Neural cell (in vitro differentiated cells): Measurements from ENCODE around the gene CEBPA. TPM values are rescaled to one million over a fixed set of nuclear protein-coding genes. Genes with fewer than 3 reads are reported as not detected.

Experiments
- H2AFZ ChIP-seq: fragments of 200-600, 300-800 bp; sonication (generic), shearing (Covaris generic); 2 replicates; pipeline ENCODE4 v1.6.0; 2014; ENCODE audit warnings: low read depth, mild to moderate bottlenecking, antibody characterized with exemption, low read length, moderate library complexity
- H3F3A ChIP-seq: fragments of 200-600 bp; shearing (Covaris generic); 2 replicates; pipeline ENCODE4 v1.6.1; 2016; ENCODE audit warnings: mild to moderate bottlenecking, moderate library complexity, mixed read lengths, antibody characterized with exemption, low read length; ENCODE audit not compliant: insufficient read depth, poor library complexity, severe bottlenecking
- H3K27ac ChIP-seq: fragments of 200-600, 300-800 bp; sonication (generic), shearing (Covaris generic); 2 replicates; pipeline ENCODE4 v1.5.1; 2014; ENCODE audit warnings: mild to moderate bottlenecking, low read length, moderate library complexity
- H3K27me3 ChIP-seq: fragments of 300-800, 200-600 bp; sonication (generic), shearing (Covaris generic); 2 replicates; pipeline ENCODE4 v1.6.0; 2014; ENCODE audit warnings: mild to moderate bottlenecking, low read depth, low read length, moderate library complexity; ENCODE audit not compliant: insufficient read depth
- H3K36me3 ChIP-seq: fragments of 300-800, 200-600 bp; sonication (generic), shearing (Covaris generic); 2 replicates; pipeline ENCODE4 v1.5.1; 2014; ENCODE audit warnings: mild to moderate bottlenecking, antibody characterized with exemption, low read length, moderate library complexity; ENCODE audit not compliant: insufficient read depth
- H3K4me2 ChIP-seq: fragments of 300-800, 200-600 bp; sonication (generic), shearing (Covaris generic); 2 replicates; pipeline ENCODE4 v1.6.0; 2014; ENCODE audit warnings: mild to moderate bottlenecking, low read length
- H3K4me3 ChIP-seq: fragments of 300-800, 200-600 bp; sonication (generic), shearing (Covaris generic); 2 replicates; pipeline ENCODE4 v1.5.1; 2014; ENCODE audit warnings: mild to moderate bottlenecking, low read length, moderate library complexity
- H3K79me2 ChIP-seq: fragments of 200-600 bp; shearing (Covaris generic); replicated peaks from 2 replicates; pipeline ENCODE4 v1.6.0; 2014; ENCODE audit warnings: mild to moderate bottlenecking, low read length, moderate library complexity; ENCODE audit not compliant: insufficient read depth
- H3K9ac ChIP-seq: fragments of 300-800, 200-600 bp; sonication (generic), shearing (Covaris generic); 2 replicates; pipeline ENCODE4 v1.6.1; 2016; ENCODE audit warnings: mild to moderate bottlenecking, low read length, mixed read lengths
- H3K9me2 ChIP-seq: fragments of 200-600 bp; shearing (Covaris generic); 2 replicates; pipeline ENCODE4 v1.6.1; 2016; ENCODE audit warnings: mild to moderate bottlenecking, low read length, mixed read lengths; ENCODE audit not compliant: insufficient read depth
- H3K9me3 ChIP-seq: fragments of 200-600, 300-800 bp; sonication (generic), shearing (Covaris generic); 2 replicates; pipeline ENCODE4 v1.6.1; 2016; ENCODE audit warnings: mild to moderate bottlenecking, mixed run types, low read length, moderate library complexity, mixed read lengths
- H4K20me1 ChIP-seq: fragments of 200-600 bp; shearing (Covaris generic); 2 replicates; pipeline ENCODE4 v1.6.1; 2016; ENCODE audit warnings: mild to moderate bottlenecking, mixed run types; ENCODE audit not compliant: insufficient read depth
- EP300 ChIP-seq: fragments of 450-650 bp; conservative IDR thresholded peaks from 2 replicates; pipeline ENCODE4 v1.6.1; 2014; ENCODE audit warnings: antibody characterized with exemption, mild to moderate bottlenecking, moderate library complexity; ENCODE audit not compliant: poor library complexity, severe bottlenecking
- EZH2 ChIP-seq: fragments of 200-600, 300-800 bp; shearing (Covaris generic), sonication (generic); IDR thresholded peaks from 2 replicates; pipeline ENCODE4 v1.6.1; 2014; ENCODE audit warnings: antibody characterized with exemption, low read length, borderline replicate concordance, mild to moderate bottlenecking; ENCODE audit not compliant: insufficient read depth, poor library complexity, severe bottlenecking
- MXI1 ChIP-seq: fragments of 450-650 bp; conservative IDR thresholded peaks from 2 replicates; pipeline ENCODE4 v1.6.1; 2014; ENCODE audit warnings: antibody characterized with exemption, mild to moderate bottlenecking; ENCODE audit not compliant: poor library complexity, severe bottlenecking
- POLR2AphosphoS5 ChIP-seq: IDR thresholded peaks from 2 replicates; pipeline ENCODE4 v1.6.1; 2012
- RAD21 ChIP-seq: fragments of 450-650 bp; conservative IDR thresholded peaks from 2 replicates; pipeline ENCODE4 v1.6.1; 2014; ENCODE audit warnings: antibody characterized with exemption, mild to moderate bottlenecking, moderate library complexity
- SMC3 ChIP-seq: fragments of 450-650 bp; conservative IDR thresholded peaks from 2 replicates; pipeline ENCODE4 v1.6.1; 2014; ENCODE audit warnings: antibody characterized with exemption, mild to moderate bottlenecking, moderate library complexity; ENCODE audit not compliant: poor library complexity
- TAF1 ChIP-seq: IDR thresholded peaks from 2 replicates; pipeline ENCODE4 v1.6.1; 2012; ENCODE audit warnings: low read depth
- polyA plus RNA-seq: library from polyadenylated mRNA; depleted of rRNA; stranded (reverse); fragments of >200 nt; gene quantifications from 2 replicates; pipeline ENCODE4 v1.2.3, GENCODE V29; 2014
- TF ChIP-seq, protein P1 (sequence below): IDR thresholded peaks from 2 replicates; pipeline ENCODE4 v1.6.1; 2012; ENCODE audit warnings: borderline replicate concordance
- TF ChIP-seq, protein P2 (sequence below): fragments of 450-650 bp; IDR thresholded peaks from 2 replicates; pipeline ENCODE4 v1.5.1; 2014; ENCODE audit warnings: antibody characterized with exemption, mild to moderate bottlenecking, moderate library complexity; ENCODE audit not compliant: poor library complexity, severe bottlenecking

The CEBPA gene
- polyA plus RNA-seq, 1 donor from 2014 or later: 2.6 TPM

DNA sequence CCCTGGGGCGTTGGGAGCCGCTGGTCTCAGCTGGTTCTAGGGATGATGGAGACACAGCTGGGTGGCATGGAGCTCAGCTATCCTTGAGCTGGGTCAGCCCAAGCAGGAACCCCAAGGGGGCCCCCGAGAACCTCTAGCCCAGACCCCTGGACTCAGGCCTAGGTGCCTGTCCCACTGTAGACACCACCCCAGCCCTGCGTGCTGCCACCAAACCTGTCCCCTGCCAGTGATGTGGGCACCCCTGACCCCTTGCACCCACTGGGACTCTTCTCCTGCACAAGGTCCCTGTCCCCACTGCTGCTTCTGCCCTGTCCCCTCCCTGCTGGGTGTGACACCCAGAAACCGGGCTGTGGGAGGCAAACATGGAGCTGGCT lies 26.8 kb downstream of the CEBPA start:
- Histone ChIP-seq H3K4me3 (no peak overlapping the region), H3K27me3 (no peaks in the 10 kb centered on the region), H3K27ac (no peak overlapping the region), H3K9me3 (no peaks in the 10 kb centered on the region), H3K9me2 (no peaks in the 10 kb centered on the region), H3K9ac (no peak overlapping the region), H3K36me3 (no peaks in the 10 kb centered on the region), H3K4me2 (no peak overlapping the region), H2AFZ (no peak overlapping the region), H3F3A (no peaks in the 10 kb centered on the region), H3K79me2 (no peaks in the 10 kb centered on the region), H4K20me1 (no peaks in the 10 kb centered on the region)
- TF ChIP-seq SMC3: no peak
- no peak for TF ChIP-seq RAD21
- TF ChIP-seq TAF1: no peak
- TF ChIP-seq, protein P1, sequence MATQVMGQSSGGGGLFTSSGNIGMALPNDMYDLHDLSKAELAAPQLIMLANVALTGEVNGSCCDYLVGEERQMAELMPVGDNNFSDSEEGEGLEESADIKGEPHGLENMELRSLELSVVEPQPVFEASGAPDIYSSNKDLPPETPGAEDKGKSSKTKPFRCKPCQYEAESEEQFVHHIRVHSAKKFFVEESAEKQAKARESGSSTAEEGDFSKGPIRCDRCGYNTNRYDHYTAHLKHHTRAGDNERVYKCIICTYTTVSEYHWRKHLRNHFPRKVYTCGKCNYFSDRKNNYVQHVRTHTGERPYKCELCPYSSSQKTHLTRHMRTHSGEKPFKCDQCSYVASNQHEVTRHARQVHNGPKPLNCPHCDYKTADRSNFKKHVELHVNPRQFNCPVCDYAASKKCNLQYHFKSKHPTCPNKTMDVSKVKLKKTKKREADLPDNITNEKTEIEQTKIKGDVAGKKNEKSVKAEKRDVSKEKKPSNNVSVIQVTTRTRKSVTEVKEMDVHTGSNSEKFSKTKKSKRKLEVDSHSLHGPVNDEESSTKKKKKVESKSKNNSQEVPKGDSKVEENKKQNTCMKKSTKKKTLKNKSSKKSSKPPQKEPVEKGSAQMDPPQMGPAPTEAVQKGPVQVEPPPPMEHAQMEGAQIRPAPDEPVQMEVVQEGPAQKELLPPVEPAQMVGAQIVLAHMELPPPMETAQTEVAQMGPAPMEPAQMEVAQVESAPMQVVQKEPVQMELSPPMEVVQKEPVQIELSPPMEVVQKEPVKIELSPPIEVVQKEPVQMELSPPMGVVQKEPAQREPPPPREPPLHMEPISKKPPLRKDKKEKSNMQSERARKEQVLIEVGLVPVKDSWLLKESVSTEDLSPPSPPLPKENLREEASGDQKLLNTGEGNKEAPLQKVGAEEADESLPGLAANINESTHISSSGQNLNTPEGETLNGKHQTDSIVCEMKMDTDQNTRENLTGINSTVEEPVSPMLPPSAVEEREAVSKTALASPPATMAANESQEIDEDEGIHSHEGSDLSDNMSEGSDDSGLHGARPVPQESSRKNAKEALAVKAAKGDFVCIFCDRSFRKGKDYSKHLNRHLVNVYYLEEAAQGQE: no peak
- TF ChIP-seq POLR2AphosphoS5: no peak
- no peak for TF ChIP-seq EP300
- TF ChIP-seq, protein P2, sequence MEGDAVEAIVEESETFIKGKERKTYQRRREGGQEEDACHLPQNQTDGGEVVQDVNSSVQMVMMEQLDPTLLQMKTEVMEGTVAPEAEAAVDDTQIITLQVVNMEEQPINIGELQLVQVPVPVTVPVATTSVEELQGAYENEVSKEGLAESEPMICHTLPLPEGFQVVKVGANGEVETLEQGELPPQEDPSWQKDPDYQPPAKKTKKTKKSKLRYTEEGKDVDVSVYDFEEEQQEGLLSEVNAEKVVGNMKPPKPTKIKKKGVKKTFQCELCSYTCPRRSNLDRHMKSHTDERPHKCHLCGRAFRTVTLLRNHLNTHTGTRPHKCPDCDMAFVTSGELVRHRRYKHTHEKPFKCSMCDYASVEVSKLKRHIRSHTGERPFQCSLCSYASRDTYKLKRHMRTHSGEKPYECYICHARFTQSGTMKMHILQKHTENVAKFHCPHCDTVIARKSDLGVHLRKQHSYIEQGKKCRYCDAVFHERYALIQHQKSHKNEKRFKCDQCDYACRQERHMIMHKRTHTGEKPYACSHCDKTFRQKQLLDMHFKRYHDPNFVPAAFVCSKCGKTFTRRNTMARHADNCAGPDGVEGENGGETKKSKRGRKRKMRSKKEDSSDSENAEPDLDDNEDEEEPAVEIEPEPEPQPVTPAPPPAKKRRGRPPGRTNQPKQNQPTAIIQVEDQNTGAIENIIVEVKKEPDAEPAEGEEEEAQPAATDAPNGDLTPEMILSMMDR: no peak
- TF ChIP-seq EZH2: no peak

DNA sequence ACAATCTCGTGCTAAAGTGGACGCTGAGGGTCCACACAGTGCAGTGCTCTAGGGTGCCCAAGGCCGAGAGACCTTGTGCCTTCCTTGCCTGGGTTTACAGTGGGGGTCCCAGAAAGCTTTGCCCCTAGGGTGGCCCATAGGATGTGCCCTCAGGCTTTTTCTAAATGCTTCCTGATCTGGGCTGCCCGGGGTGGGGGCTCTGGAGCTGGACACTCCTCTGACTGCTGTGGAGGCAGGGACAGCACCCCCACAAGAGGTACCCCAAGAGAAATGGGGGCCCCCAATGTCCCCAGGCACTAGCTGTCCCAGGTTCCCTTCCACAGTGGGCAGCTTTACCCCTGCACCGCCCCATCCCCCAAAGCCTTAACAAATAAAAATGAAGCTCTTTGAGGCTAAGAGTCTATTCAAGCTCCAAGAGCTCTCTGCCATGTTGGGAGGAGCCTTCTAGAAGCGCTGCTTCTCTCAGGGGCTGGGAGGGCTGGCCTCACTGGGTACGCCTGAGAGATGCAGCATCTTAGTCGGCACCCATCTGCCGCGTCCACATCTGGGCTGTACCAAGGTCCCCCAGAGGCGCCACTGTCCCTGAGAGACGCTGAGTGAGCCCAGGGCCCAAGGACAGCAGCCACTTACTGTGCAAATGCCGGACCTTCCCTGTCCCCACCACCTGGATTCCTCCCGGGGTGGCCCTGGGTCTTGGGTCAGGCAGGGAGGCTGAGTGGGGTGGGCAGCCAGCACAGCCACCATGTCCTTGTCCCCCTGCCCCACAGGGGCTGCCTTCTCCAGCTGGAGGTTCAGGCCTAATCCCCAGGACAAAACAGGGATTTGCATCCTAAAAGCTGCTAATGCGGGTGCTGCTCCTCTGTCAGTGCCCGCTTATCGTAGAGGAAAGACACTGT lies 27.4 kb downstream of the CEBPA start:
- no peak overlapping the region for H3K4me2 ChIP-seq
- H3K79me2 ChIP-seq: no peaks in the 10 kb centered on the region
- no peak overlapping the region for H2AFZ ChIP-seq
- no peak overlapping the region for H3K27ac ChIP-seq
- TF ChIP-seq TAF1 (no peak), RAD21 (no peak), EP300 (no peak), POLR2AphosphoS5 (no peak), EZH2 (no peak), SMC3 (no peak), MXI1 (no peak)
- TF ChIP-seq, protein P1: no peak
- TF ChIP-seq, protein P2: no peak
- H3F3A ChIP-seq: no peaks in the 10 kb centered on the region
- no peaks in the 10 kb centered on the region for H3K36me3 ChIP-seq
- H3K9ac ChIP-seq: no peak overlapping the region
- H3K9me3 ChIP-seq: no peaks in the 10 kb centered on the region
- no peaks in the 10 kb centered on the region for H4K20me1 ChIP-seq
- H3K4me3 ChIP-seq: no peak overlapping the region
- H3K27me3 ChIP-seq: no peaks in the 10 kb centered on the region
- H3K9me2 ChIP-seq: no peaks in the 10 kb centered on the region
